Mucosa of gallbladder (tissue), 1 donor: ENCODE data around the gene MBD3L2. TPM values are rescaled to one million over a fixed set of nuclear protein-coding genes. Genes with fewer than 3 reads are reported as not detected.

ENCODE experiments used
- total RNA-seq: library from RNA; stranded (reverse); gene quantifications from one replicate; pipeline ENCODE4 v1.2.1, GENCODE V29; 2021
- donor health status: DM: no; HTN: no; CAD: no.

The MBD3L2 gene
- total RNA-seq, 1 donor from 2014 or later: not detected

Other genes with a start within 250 kb of the MBD3L2 start
- 0.46 TPM for gene ADGRE1, start 161.7 kb upstream of the MBD3L2 start, total RNA-seq
- gene MBD3L2B, start 27.9 kb upstream of the MBD3L2 start, total RNA-seq: not detected
- not detected for gene MBD3L5, start 18.7 kb upstream of the MBD3L2 start, total RNA-seq
- not detected for gene MBD3L4, start 9.1 kb upstream of the MBD3L2 start, total RNA-seq
- not detected for gene MBD3L3, start 9.4 kb downstream of the MBD3L2 start, total RNA-seq
- gene ZNF557, start 20.4 kb downstream of the MBD3L2 start, total RNA-seq: 11.1 TPM
- 90.7 TPM for gene INSR, start 245.1 kb downstream of the MBD3L2 start, total RNA-seq